ENCODE measurements around the gene IL4I1. TPM values are rescaled to one million over a fixed set of nuclear protein-coding genes. Genes with fewer than 3 reads are reported as not detected.
A peak's percentile ranks its signal among the peaks of the same experiment; 100 is the strongest.

Gene IL4I1
- total RNA-seq, 4 donors from 2014 or later, result 0.34 to 0.50 TPM; not detected in 2

DNA sequence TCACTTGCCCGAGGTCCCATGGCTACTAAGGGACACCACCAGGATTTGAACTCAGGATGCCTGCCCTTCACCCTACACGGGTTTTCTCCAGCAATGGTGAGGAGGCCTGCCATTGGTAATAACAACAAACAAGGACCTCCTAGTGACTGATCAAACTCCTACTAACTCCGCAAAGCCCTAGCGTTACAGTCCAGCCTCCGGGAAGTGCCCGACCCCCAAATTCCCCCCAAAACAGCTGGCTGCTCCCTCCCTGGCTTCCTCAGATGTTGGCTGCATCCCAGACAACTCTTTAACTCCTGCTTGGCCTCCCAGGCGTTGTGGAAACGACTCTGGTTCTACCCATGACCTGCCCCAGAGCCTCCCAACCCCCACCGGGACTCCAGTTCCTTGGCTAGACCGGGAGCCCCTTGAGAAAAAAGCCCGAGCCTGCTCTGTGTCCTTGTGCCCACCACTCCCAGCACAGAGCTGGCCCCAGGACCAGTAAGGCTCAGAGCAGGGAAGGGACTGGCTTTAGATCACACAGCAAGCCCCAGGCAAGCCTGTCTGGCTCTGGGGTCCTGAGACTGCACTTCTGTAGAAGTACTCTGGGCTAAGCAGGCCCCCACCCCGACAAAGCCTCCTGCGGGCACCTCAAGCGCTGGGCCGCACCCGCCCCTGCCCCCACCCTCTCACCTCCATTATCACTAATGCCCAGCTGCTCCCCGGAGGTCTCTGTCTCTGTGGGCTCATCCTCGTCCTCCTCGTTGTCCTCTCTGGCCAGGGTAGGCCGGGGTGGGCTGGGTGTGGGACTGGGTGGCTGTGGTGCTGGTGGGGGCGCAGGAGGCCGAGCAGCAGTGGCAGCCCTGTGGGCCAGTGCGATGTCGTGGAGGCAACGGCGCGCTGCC lies 24.2 kb downstream of the IL4I1 start:
- WGBS, result 77% methylated on average over 22 of the region's 27 CpGs
- no peak for DNase-seq (ENCODE audit: extremely low spot score)
- Histone ChIP-seq H3K4me1 (peaks cover 34 to 70% (median 51%) of the 10 kb centered on the region in 4 donors), H3K27me3 (no peaks in the 10 kb centered on the region), H3K36me3 (peaks cover 0 to 35% (median 23%) of the 10 kb centered on the region in 4 donors), H3K9me3 (no peaks in the 10 kb centered on the region), H3K4me3 (no peak overlapping the region), H3K27ac (replicated peaks in 1 of 4) (peak overlapping the region in 1 of 4 donors; percentile 8)
- intact Hi-C loops (cut with DNase I), result no loop called here
- no peak for TF ChIP-seq POLR2A (IDR thresholded peaks at IDR 0.05; ENCODE audit: low read depth)
- no peak for TF ChIP-seq EP300 (IDR thresholded peaks at IDR 0.05)
- TF ChIP-seq POLR2AphosphoS5 (IDR thresholded peaks at IDR 0.05), result no peak
- TF ChIP-seq, protein P1, sequence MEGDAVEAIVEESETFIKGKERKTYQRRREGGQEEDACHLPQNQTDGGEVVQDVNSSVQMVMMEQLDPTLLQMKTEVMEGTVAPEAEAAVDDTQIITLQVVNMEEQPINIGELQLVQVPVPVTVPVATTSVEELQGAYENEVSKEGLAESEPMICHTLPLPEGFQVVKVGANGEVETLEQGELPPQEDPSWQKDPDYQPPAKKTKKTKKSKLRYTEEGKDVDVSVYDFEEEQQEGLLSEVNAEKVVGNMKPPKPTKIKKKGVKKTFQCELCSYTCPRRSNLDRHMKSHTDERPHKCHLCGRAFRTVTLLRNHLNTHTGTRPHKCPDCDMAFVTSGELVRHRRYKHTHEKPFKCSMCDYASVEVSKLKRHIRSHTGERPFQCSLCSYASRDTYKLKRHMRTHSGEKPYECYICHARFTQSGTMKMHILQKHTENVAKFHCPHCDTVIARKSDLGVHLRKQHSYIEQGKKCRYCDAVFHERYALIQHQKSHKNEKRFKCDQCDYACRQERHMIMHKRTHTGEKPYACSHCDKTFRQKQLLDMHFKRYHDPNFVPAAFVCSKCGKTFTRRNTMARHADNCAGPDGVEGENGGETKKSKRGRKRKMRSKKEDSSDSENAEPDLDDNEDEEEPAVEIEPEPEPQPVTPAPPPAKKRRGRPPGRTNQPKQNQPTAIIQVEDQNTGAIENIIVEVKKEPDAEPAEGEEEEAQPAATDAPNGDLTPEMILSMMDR (IDR thresholded peaks at IDR 0.05), result no peak

GRCh38 chr19:49871349-49871985 lies 25.2 kb downstream of the IL4I1 start:
- no peaks in the 10 kb centered on the region for H3K27me3 ChIP-seq
- DNase-seq (ENCODE audit: extremely low spot score), result no peak
- intact Hi-C loops (cut with DNase I), result no loop called here
- WGBS, result 87% methylated on average over 15 of the region's 17 CpGs
- no peak overlapping the region for H3K4me3 ChIP-seq
- H3K27ac ChIP-seq (replicated peaks in 1 of 4), result peak overlapping the region in 2 of 4 donors; percentile 7 to 90
- peaks cover 0 to 35% (median 23%) of the 10 kb centered on the region in 4 donors for H3K36me3 ChIP-seq
- TF ChIP-seq POLR2A (IDR thresholded peaks at IDR 0.05; ENCODE audit: low read depth) (no peak), EP300 (IDR thresholded peaks at IDR 0.05) (no peak), POLR2AphosphoS5 (IDR thresholded peaks at IDR 0.05) (no peak)
- TF ChIP-seq, protein P1 (IDR thresholded peaks at IDR 0.05), result no peak
- peaks cover 38 to 76% (median 56%) of the 10 kb centered on the region in 4 donors for H3K4me1 ChIP-seq
- no peaks in the 10 kb centered on the region for H3K9me3 ChIP-seq

- Histone ChIP-seq H3K9me3 (no peaks in the 10 kb centered on the region), H3K36me3 (peaks cover 0 to 35% (median 23%) of the 10 kb centered on the region in 4 donors), H3K4me1 (peaks cover 44 to 81% (median 61%) of the 10 kb centered on the region in 4 donors), H3K4me3 (peak overlapping the region; percentile 59 to 64 (median 60)), H3K27ac (replicated peaks in 1 of 4) (peak overlapping the region; percentile 89 to 95 (median 92)), H3K27me3 (no peaks in the 10 kb centered on the region)
- intact Hi-C loops (cut with DNase I), result no loop called here
- DNase-seq (ENCODE audit: extremely low spot score), result no peak
- TF ChIP-seq, protein P1 (IDR thresholded peaks at IDR 0.05), result no peak
- TF ChIP-seq POLR2A (IDR thresholded peaks at IDR 0.05; ENCODE audit: low read depth), result no peak
- no peak for TF ChIP-seq EP300 (IDR thresholded peaks at IDR 0.05)
- no peak for TF ChIP-seq POLR2AphosphoS5 (IDR thresholded peaks at IDR 0.05)
- WGBS, result 79% methylated on average over 10 of the region's 15 CpGs
Observed at GRCh38 chr19:49870309-49870901, 26.3 kb downstream of the IL4I1 start.

GRCh38 chr19:49869484-49870308 lies 27.0 kb downstream of the IL4I1 start:
- H3K27ac ChIP-seq (replicated peaks in 1 of 4), result peak overlapping the region; percentile 89 to 96 (median 94)
- no peaks in the 10 kb centered on the region for H3K27me3 ChIP-seq
- no peaks in the 10 kb centered on the region for H3K9me3 ChIP-seq
- peaks cover 44 to 81% (median 61%) of the 10 kb centered on the region in 4 donors for H3K4me1 ChIP-seq
- DNase-seq (ENCODE audit: extremely low spot score), result peak; percentile 99
- H3K36me3 ChIP-seq, result peaks cover 0 to 39% (median 25%) of the 10 kb centered on the region in 4 donors
- peak overlapping the region; percentile 59 to 64 (median 60) for H3K4me3 ChIP-seq
- intact Hi-C loops (cut with DNase I), result no loop called here
- TF ChIP-seq, protein P1 (IDR thresholded peaks at IDR 0.05), result peak in 1 of 3 experiments; percentile 15
- TF ChIP-seq POLR2AphosphoS5 (IDR thresholded peaks at IDR 0.05) (peak in 1 of 2 donors; percentile 87), POLR2A (IDR thresholded peaks at IDR 0.05; ENCODE audit: low read depth) (peak; percentile 36), EP300 (IDR thresholded peaks at IDR 0.05) (no peak)
- WGBS, result 0% methylated on average over 10 of the region's 67 CpGs

Data from esophagus muscularis mucosa (tissue), 4 donors.